ENCODE measurements around the gene TXNRD2. TPM values are rescaled to one million over a fixed set of nuclear protein-coding genes. Genes with fewer than 3 reads are reported as not detected.

TXNRD2 gene
- total RNA-seq, 1 donor from 2014 or later, result 23.5 TPM

GRCh38 chr22:19898145-19898544 is 43.5 kb downstream of the TXNRD2 start:
- intact Hi-C loops (cut with micrococcal nuclease), result no loop called here
- Mint-ChIP-seq H3K9me3 (no peaks in the 10 kb centered on the region), H3K4me1 (peaks cover 3% of the 10 kb centered on the region), H3K4me3 (no peak overlapping the region), H3K27me3 (no peaks in the 10 kb centered on the region), H3K36me3 (ENCODE audit: low read depth) (peaks cover 2% of the 10 kb centered on the region), H3K27ac (no peak overlapping the region)
- DNase-seq, result no peak

GRCh38 chr22:19897726-19898125 is 43.9 kb downstream of the TXNRD2 start:
- intact Hi-C loops (cut with micrococcal nuclease), result no loop called here
- H3K4me3 Mint-ChIP-seq, result no peak overlapping the region
- no peaks in the 10 kb centered on the region for H3K27me3 Mint-ChIP-seq
- no peaks in the 10 kb centered on the region for H3K9me3 Mint-ChIP-seq
- no peak for DNase-seq
- no peak overlapping the region for H3K27ac Mint-ChIP-seq
- peaks cover 2% of the 10 kb centered on the region for H3K36me3 Mint-ChIP-seq (ENCODE audit: low read depth)
- H3K4me1 Mint-ChIP-seq, result peaks cover 6% of the 10 kb centered on the region

- Mint-ChIP-seq H3K27me3 (no peaks in the 10 kb centered on the region), H3K4me1 (peaks cover 13% of the 10 kb centered on the region), H3K4me3 (no peak overlapping the region), H3K9me3 (no peaks in the 10 kb centered on the region), H3K36me3 (ENCODE audit: low read depth) (peaks cover 2% of the 10 kb centered on the region), H3K27ac (no peak overlapping the region)
- intact Hi-C loops (cut with micrococcal nuclease), result no loop called here
- DNase-seq, result no peak
These were observed 44.8 kb downstream of the TXNRD2 start for GRCh38 chr22:19896665-19897355.

- H3K9me3 Mint-ChIP-seq, result no peaks in the 10 kb centered on the region
- H3K4me3 Mint-ChIP-seq, result no peak overlapping the region
- H3K36me3 Mint-ChIP-seq (ENCODE audit: low read depth), result peaks cover 2% of the 10 kb centered on the region
- H3K4me1 Mint-ChIP-seq, result peaks cover 25% of the 10 kb centered on the region
- no peak overlapping the region for H3K27ac Mint-ChIP-seq
- no peak for DNase-seq
- intact Hi-C loops (cut with micrococcal nuclease), result no loop called here
- no peaks in the 10 kb centered on the region for H3K27me3 Mint-ChIP-seq
These were observed 46.3 kb downstream of the TXNRD2 start for GRCh38 chr22:19895160-19895849.

GRCh38 chr22:19893363-19893762 is 48.3 kb downstream of the TXNRD2 start:
- Mint-ChIP-seq H3K27ac (no peak overlapping the region), H3K36me3 (ENCODE audit: low read depth) (peaks cover 5% of the 10 kb centered on the region)
- intact Hi-C loops (cut with micrococcal nuclease), result no loop called here

GRCh38 chr22:19892925-19893324 is 48.7 kb downstream of the TXNRD2 start:
- peaks cover 5% of the 10 kb centered on the region for H3K36me3 Mint-ChIP-seq (ENCODE audit: low read depth)
- H3K27me3 Mint-ChIP-seq, result no peaks in the 10 kb centered on the region
- intact Hi-C loops (cut with micrococcal nuclease), result no loop called here
- H3K4me1 Mint-ChIP-seq, result peaks cover 30% of the 10 kb centered on the region
- no peaks in the 10 kb centered on the region for H3K9me3 Mint-ChIP-seq
- H3K27ac Mint-ChIP-seq, result no peak overlapping the region
- no peak for DNase-seq
- H3K4me3 Mint-ChIP-seq, result no peak overlapping the region

More at GRCh38 chr22:19893363-19893762, 48.3 kb downstream of the TXNRD2 start:
- H3K27me3 Mint-ChIP-seq, result no peaks in the 10 kb centered on the region
- peaks cover 30% of the 10 kb centered on the region for H3K4me1 Mint-ChIP-seq
- DNase-seq, result no peak
- H3K9me3 Mint-ChIP-seq, result no peaks in the 10 kb centered on the region
- no peak overlapping the region for H3K4me3 Mint-ChIP-seq

GRCh38 chr22:19892257-19892879 is 49.2 kb downstream of the TXNRD2 start:
- peaks cover 31% of the 10 kb centered on the region for H3K4me1 Mint-ChIP-seq
- DNase-seq, result peak; percentile 81
- no peaks in the 10 kb centered on the region for H3K27me3 Mint-ChIP-seq
- H3K4me3 Mint-ChIP-seq, result peak overlapping the region; percentile 80
- peaks cover 5% of the 10 kb centered on the region for H3K36me3 Mint-ChIP-seq (ENCODE audit: low read depth)
- H3K27ac Mint-ChIP-seq, result peak overlapping the region; percentile 94
- intact Hi-C loops (cut with micrococcal nuclease), result no loop called here
- H3K9me3 Mint-ChIP-seq, result no peaks in the 10 kb centered on the region

- Mint-ChIP-seq H3K9me3 (no peaks in the 10 kb centered on the region), H3K36me3 (ENCODE audit: low read depth) (peaks cover 5% of the 10 kb centered on the region)
- peak; percentile 90 for DNase-seq
These were observed 50.0 kb downstream of the TXNRD2 start for GRCh38 chr22:19891317-19892256.

GRCh38 chr22:19890502-19891316 is 50.9 kb downstream of the TXNRD2 start:
- intact Hi-C loops (cut with micrococcal nuclease), result loop anchor here (1.0 kb wide), 1 partner anchor 36 kb away; the partner anchor contains the start of genes GNB1L and RTL10
- no peak for DNase-seq
- Mint-ChIP-seq H3K9me3 (no peaks in the 10 kb centered on the region), H3K4me1 (peaks cover 42% of the 10 kb centered on the region), H3K27ac (peak overlapping the region; percentile 94), H3K4me3 (peak overlapping the region; percentile 80), H3K27me3 (no peaks in the 10 kb centered on the region), H3K36me3 (ENCODE audit: low read depth) (peaks cover 5% of the 10 kb centered on the region)

More at GRCh38 chr22:19891317-19892256, 50.0 kb downstream of the TXNRD2 start:
- H3K4me1 Mint-ChIP-seq, result peaks cover 39% of the 10 kb centered on the region
- no peaks in the 10 kb centered on the region for H3K27me3 Mint-ChIP-seq
- H3K27ac Mint-ChIP-seq, result peak overlapping the region; percentile 94
- H3K4me3 Mint-ChIP-seq, result peak overlapping the region; percentile 80
- intact Hi-C loops (cut with micrococcal nuclease), result loop anchor here (1.0 kb wide), 1 partner anchor 37 kb away; the partner anchor contains the start of genes GNB1L and RTL10

GRCh38 chr22:19889951-19890350 is 51.7 kb downstream of the TXNRD2 start:
- Mint-ChIP-seq H3K4me1 (peaks cover 44% of the 10 kb centered on the region), H3K9me3 (no peaks in the 10 kb centered on the region), H3K36me3 (ENCODE audit: low read depth) (peaks cover 5% of the 10 kb centered on the region), H3K27me3 (no peaks in the 10 kb centered on the region), H3K4me3 (peak overlapping the region; percentile 43), H3K27ac (peak overlapping the region; percentile 76)
- peak; percentile 66 for DNase-seq
- intact Hi-C loops (cut with micrococcal nuclease), result no loop called here

GRCh38 chr22:19888131-19888746 is 53.4 kb downstream of the TXNRD2 start:
- intact Hi-C loops (cut with micrococcal nuclease), result no loop called here
- Mint-ChIP-seq H3K27me3 (no peaks in the 10 kb centered on the region), H3K9me3 (no peaks in the 10 kb centered on the region), H3K4me3 (no peak overlapping the region), H3K27ac (peak overlapping the region; percentile 32), H3K4me1 (peaks cover 44% of the 10 kb centered on the region), H3K36me3 (ENCODE audit: low read depth) (peaks cover 3% of the 10 kb centered on the region)
- no peak for DNase-seq

- peaks cover 3% of the 10 kb centered on the region for H3K36me3 Mint-ChIP-seq (ENCODE audit: low read depth)
- intact Hi-C loops (cut with micrococcal nuclease), result no loop called here
- H3K27ac Mint-ChIP-seq, result peak overlapping the region; percentile 62
- no peak for DNase-seq
- no peaks in the 10 kb centered on the region for H3K27me3 Mint-ChIP-seq
- no peak overlapping the region for H3K4me3 Mint-ChIP-seq
- H3K9me3 Mint-ChIP-seq, result no peaks in the 10 kb centered on the region
- H3K4me1 Mint-ChIP-seq, result peaks cover 39% of the 10 kb centered on the region
These were observed 54.2 kb downstream of the TXNRD2 start for GRCh38 chr22:19887256-19887985.

All from activated CD4-positive, alpha-beta T cell treated with anti-CD3 and anti-CD28 coated beads, Interleukin-2, amount 10 ng/mL, durations not matched to agents 24 days and 14 days (primary cell).